HepG2 (cell line): ENCODE results near the gene SNAI3. TPM values are rescaled to one million over a fixed set of nuclear protein-coding genes. Genes with fewer than 3 reads are reported as not detected.

Experiments
- ATAC-seq: fragments of 200-7000 bp; cut with Tn5 transposase; 3 replicates; pipeline ENCODE4 v1.9.1; 2020; ENCODE audit warnings: mild to moderate bottlenecking, moderate library complexity
- BruUV-seq: library from RNA; stranded (reverse); fragments of 400-500 nt; replicated peaks from 2 replicates; lab custom pipeline; 2021; lab: Mats Ljungman, UMichigan
- CTCF ChIA-PET: fragments of 300-600 bp; formaldehyde crosslinking; extraction: SDS; loops from one replicate; lab custom pipeline; 2021; ENCODE audit warnings: low total read pairs, inconsistent platforms, low intra/inter-chr PET ratio; lab: Yijun Ruan, JAX
- POLR2A ChIA-PET: fragments of 350-600 bp; sonication (Branson Sonifier 250); formaldehyde crosslinking; loops from one replicate; lab custom pipeline; 2020; ENCODE audit warnings: antibody characterized with exemption, inconsistent platforms; lab: Yijun Ruan, JAX
- DNase-seq: peaks from one replicate; pipeline ENCODE4 v3.0.0-alpha.2; 2015; ENCODE audit warnings: low spot score
- FAIRE-seq: peaks from 3 replicates; lab custom pipeline; 2011; peaks lifted over from hg19 to GRCh38; lab: Jason Lieb, UNC
- H2AFZ ChIP-seq: one replicate; pipeline ENCODE4 v1.6.1; 2011; ENCODE audit warnings: low read length, inconsistent platforms
- H3K27ac ChIP-seq: fragments of 300-600 bp; 3 replicates; pipeline ENCODE4 v1.8.0; 2011; ENCODE audit warnings: mixed run types, mild to moderate bottlenecking, mixed read lengths, low read length, inconsistent platforms; ENCODE audit not compliant: insufficient read depth; ENCODE audit errors: extremely low read length
- H3K27me3 ChIP-seq, 2 experiments: fragments of 200-600 bp in 1 of 2; 2 replicates in 1 of 2; 3 replicates in 1 of 2; pipeline versions ENCODE4 v1.6.0 to v1.8.0; 2011; ENCODE audit warnings: low read length in 2 of 2, mild to moderate bottlenecking in 2 of 2, moderate library complexity in 2 of 2, inconsistent platforms in 1 of 2; ENCODE audit not compliant: insufficient read depth in 2 of 2, control insufficient read depth in 1 of 2
- H3K36me3 ChIP-seq, 2 experiments: fragments of 200-600 bp in 1 of 2; replicated peaks in 1 of 2; 2 replicates in 1 of 2; 3 replicates in 1 of 2; pipeline versions ENCODE4 v1.5.1 to v1.8.0; 2011; ENCODE audit warnings: low read length in 2 of 2, inconsistent platforms in 1 of 2; ENCODE audit not compliant: insufficient read depth in 2 of 2, control insufficient read depth in 1 of 2
- H3K4me1 ChIP-seq: 2 replicates; pipeline ENCODE4 v1.5.1; 2012; ENCODE audit warnings: low read length, inconsistent platforms; ENCODE audit not compliant: insufficient read depth
- H3K4me2 ChIP-seq: 2 replicates; pipeline ENCODE4 v1.6.0; 2011; ENCODE audit warnings: low read depth, low read length, inconsistent platforms
- H3K4me3 ChIP-seq, 3 experiments: fragments of 200-600 bp in 1 of 3; sonication (generic), shearing (Covaris generic) in 1 of 3; replicated peaks in 1 of 3; 2 replicates each; pipeline ENCODE4 v1.5.1; 2011 to 2016; ENCODE audit warnings: low read length in 3 of 3, inconsistent platforms in 2 of 3, low read depth in 2 of 3, mild to moderate bottlenecking in 2 of 3, control low read depth in 1 of 3, mixed read lengths in 1 of 3; ENCODE audit not compliant: insufficient read depth in 1 of 3
- H3K79me2 ChIP-seq: one replicate; pipeline ENCODE4 v1.6.1; 2011; ENCODE audit warnings: low read length, inconsistent platforms; ENCODE audit not compliant: insufficient read depth
- H3K9ac ChIP-seq: 2 replicates; pipeline ENCODE4 v1.6.0; 2011; ENCODE audit warnings: mild to moderate bottlenecking, low read depth, low read length, inconsistent platforms; ENCODE audit not compliant: insufficient read depth
- H3K9me3 ChIP-seq: 2 replicates; pipeline ENCODE4 v1.5.1; 2012; ENCODE audit warnings: mild to moderate bottlenecking, low read length
- H4K20me1 ChIP-seq: 2 replicates; pipeline ENCODE4 v1.6.0; 2011; ENCODE audit warnings: inconsistent platforms, mild to moderate bottlenecking, low read length, moderate library complexity; ENCODE audit not compliant: insufficient read depth
- KLF15 ChIP-seq: sonication (generic); formaldehyde crosslinking; IDR thresholded peaks from 2 replicates; pipeline ENCODE4 v1.8.1; 2023; ENCODE audit warnings: borderline replicate concordance, mild to moderate bottlenecking, inconsistent platforms, missing genetic modification reagents, mixed read lengths
- MATR3 ChIP-seq: sonication (generic); formaldehyde crosslinking; IDR thresholded peaks from 2 replicates; pipeline ENCODE4 v1.4.0; 2020; ENCODE audit warnings: missing genetic modification reagents
- MEF2D ChIP-seq: sonication (generic); formaldehyde crosslinking; IDR thresholded peaks from 2 replicates; pipeline ENCODE4 v1.5.1; 2020; ENCODE audit warnings: mild to moderate bottlenecking, missing genetic modification reagents
- MLXIP ChIP-seq: sonication (generic); formaldehyde crosslinking; IDR thresholded peaks from 2 replicates; pipeline ENCODE4 v1.9.0; 2021; ENCODE audit warnings: missing genetic modification reagents, borderline replicate concordance
- NRL ChIP-seq: sonication (generic); formaldehyde crosslinking; IDR thresholded peaks from 2 replicates; pipeline ENCODE4 v1.5.0; 2020; ENCODE audit warnings: missing genetic modification reagents, mild to moderate bottlenecking, moderate library complexity, borderline replicate concordance
- POLR2A ChIP-seq, 2 experiments: IDR thresholded peaks; 2 replicates each; pipeline ENCODE4 v1.6.1; 2011; ENCODE audit warnings: low read depth in 2 of 2, low read length in 2 of 2, mild to moderate bottlenecking in 1 of 2, moderate library complexity in 1 of 2; ENCODE audit not compliant: insufficient read depth in 1 of 2
- RBFOX2 ChIP-seq: fragments of 200-400 bp; formaldehyde crosslinking; IDR thresholded peaks from 2 replicates; pipeline ENCODE4 v1.6.1; 2017; ENCODE audit warnings: low read depth, mild to moderate bottlenecking, low read length
- RFX1 ChIP-seq: fragments of 450-650 bp; IDR thresholded peaks from 2 replicates; pipeline ENCODE4 v1.6.1; 2017
- TBL1XR1 ChIP-seq: fragments of 150-350 bp; IDR thresholded peaks from 2 replicates; pipeline ENCODE4 v1.6.1; 2014; ENCODE audit warnings: borderline replicate concordance, low read length; ENCODE audit not compliant: partially characterized antibody
- THAP11 ChIP-seq: IDR thresholded peaks from 2 replicates; pipeline ENCODE4 v1.6.1; 2016; ENCODE audit warnings: missing biosample characterization, missing genetic modification reagents
- THAP8 ChIP-seq: sonication (generic); formaldehyde crosslinking; IDR thresholded peaks from 2 replicates; pipeline ENCODE4 v1.5.1; 2020; ENCODE audit warnings: missing genetic modification reagents, mild to moderate bottlenecking, borderline replicate concordance
- ZC3H13 ChIP-seq: sonication (generic); formaldehyde crosslinking; IDR thresholded peaks from 2 replicates; pipeline ENCODE4 v1.8.1; 2023; ENCODE audit warnings: mild to moderate bottlenecking, missing genetic modification reagents, moderate library complexity
- ZGPAT ChIP-seq: IDR thresholded peaks from 2 replicates; pipeline ENCODE4 v1.6.1; 2016; ENCODE audit warnings: mild to moderate bottlenecking
- ZNF17 ChIP-seq: sonication (generic); formaldehyde crosslinking; IDR thresholded peaks from 2 replicates; pipeline ENCODE4 v1.5.0; 2020; ENCODE audit warnings: mild to moderate bottlenecking, missing genetic modification reagents
- ZNF234 ChIP-seq: sonication (generic); formaldehyde crosslinking; conservative IDR thresholded peaks from 2 replicates; pipeline ENCODE4 v1.5.1; 2020; ENCODE audit warnings: mild to moderate bottlenecking, missing genetic modification reagents
- ZNF329 ChIP-seq: sonication (generic); formaldehyde crosslinking; IDR thresholded peaks from 2 replicates; pipeline ENCODE4 v1.9.0; 2021; ENCODE audit warnings: low read depth, mild to moderate bottlenecking, missing genetic modification reagents
- ZNF713 ChIP-seq: sonication (generic); formaldehyde crosslinking; IDR thresholded peaks from 2 replicates; pipeline ENCODE4 v1.4.0; 2020; ENCODE audit warnings: mild to moderate bottlenecking, missing genetic modification reagents
- ZNF775 ChIP-seq: sonication (generic); formaldehyde crosslinking; IDR thresholded peaks from 2 replicates; pipeline ENCODE4 v1.4.0; 2020; ENCODE audit warnings: missing genetic modification reagents, mild to moderate bottlenecking, moderate library complexity, borderline replicate concordance
- ZNF776 ChIP-seq: sonication (generic); formaldehyde crosslinking; IDR thresholded peaks from 2 replicates; pipeline ENCODE4 v1.4.0; 2020; ENCODE audit warnings: mild to moderate bottlenecking, missing genetic modification reagents
- WGBS: methylation state at CpG from one replicate; pipeline ENCODE4 v1.1.6; 2017; ENCODE audit warnings: low lambda C conversion rate; 5-methylcytosine and 5-hydroxymethylcytosine counted together
- in situ Hi-C: cut with HindIII; loops from 2 replicates; pipeline ENCODE4 v1.10.0; 2017; ENCODE audit warnings: low pct_unique_long_range_greater_than_20kb; ENCODE audit not compliant: extremely low pct_ligation_motif_present
- intact Hi-C: fragments of 100-400 bp; cut with micrococcal nuclease; formaldehyde crosslinking; loops from one replicate; pipeline ENCODE4 v1.10.0; 2022; ENCODE audit not compliant: unreplicated experiment
- polyA plus RNA-seq, 8 experiments: library from polyadenylated mRNA; depleted of rRNA in 3 of 8; stranded (reverse) in 7 of 8; unstranded in 1 of 8; fragments of >200 nt; fragmentation: Illumina TruSeq in 4 of 8; extraction: Trizol in 4 of 8; gene quantifications; 2 replicates each; pipeline versions ENCODE4 v1.2.1 to v1.2.3, GENCODE V29; 2011 to 2016; ENCODE audit warnings: low read depth in 4 of 8, missing spikeins in 1 of 8, mixed read lengths in 1 of 8; ENCODE audit not compliant: insufficient read depth in 1 of 8
- total RNA-seq, 5 experiments: library from RNA; depleted of rRNA; stranded (reverse); fragments of >200 nt; fragmentation: Illumina TruSeq; extraction: Trizol; gene quantifications; 2 replicates each; pipeline ENCODE4 v1.2.3, GENCODE V29; 2016; ENCODE audit warnings: low read depth in 1 of 5
- TF ChIP-seq, protein P1 (sequence below): sonication (generic); formaldehyde crosslinking; IDR thresholded peaks from 2 replicates; pipeline ENCODE4 v1.4.0; 2020; ENCODE audit warnings: mild to moderate bottlenecking, missing genetic modification reagents

The SNAI3 gene
- total and polyA plus RNA-seq, 2 of the 13 experiments (the other 11 are each of a cell fraction or from before 2014, with no cell fraction given), result 0.09 to 0.18 TPM

DNA sequence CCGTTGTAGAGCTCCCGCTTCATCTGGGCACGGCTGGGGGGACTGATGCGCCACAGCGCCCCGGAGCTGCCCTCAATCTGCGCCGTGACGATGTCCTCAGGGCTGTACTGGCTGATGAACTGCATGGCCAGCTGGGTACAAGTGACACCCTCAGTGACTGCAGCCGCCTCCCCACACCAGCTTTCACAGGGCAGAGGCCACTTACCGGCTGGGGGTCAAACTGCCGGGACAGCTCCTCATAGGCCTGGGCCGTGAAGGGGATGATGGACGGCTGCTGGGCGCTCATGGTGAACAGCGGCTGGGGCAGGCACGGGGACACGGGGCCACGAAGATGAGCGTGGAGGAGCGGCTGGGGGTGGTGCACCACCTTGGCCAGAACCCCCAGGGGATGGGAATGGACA, 30.3 kb upstream of the SNAI3 start (continued):
- TF ChIP-seq MLXIP (CRISPR knock-in tag), result no peak
- no peak for TF ChIP-seq MEF2D (CRISPR knock-in tag)
- no peak for TF ChIP-seq RFX1
- TF ChIP-seq MATR3 (CRISPR knock-in tag), result no peak
- no peak for TF ChIP-seq THAP11 (CRISPR knock-in tag)
- no peak for TF ChIP-seq TBL1XR1
- 0 out of 4 replicates have a peak, but pooled peaks of 1 of the 2 experiments have one; percentile 5 for TF ChIP-seq POLR2A (IDR thresholded peaks at IDR 0.05; ENCODE audit: insufficient read depth in 1 of 2, low read depth in 2 of 2, low read length in 2 of 2)
- no peak for TF ChIP-seq ZNF329 (CRISPR knock-in tag)
- TF ChIP-seq ZC3H13 (CRISPR knock-in tag), result 0 out of 2 replicates have a peak, but pooled peaks have one; percentile 48
- TF ChIP-seq KLF15 (CRISPR knock-in tag), result no peak
- TF ChIP-seq ZNF713 (CRISPR knock-in tag), result no peak

DNA sequence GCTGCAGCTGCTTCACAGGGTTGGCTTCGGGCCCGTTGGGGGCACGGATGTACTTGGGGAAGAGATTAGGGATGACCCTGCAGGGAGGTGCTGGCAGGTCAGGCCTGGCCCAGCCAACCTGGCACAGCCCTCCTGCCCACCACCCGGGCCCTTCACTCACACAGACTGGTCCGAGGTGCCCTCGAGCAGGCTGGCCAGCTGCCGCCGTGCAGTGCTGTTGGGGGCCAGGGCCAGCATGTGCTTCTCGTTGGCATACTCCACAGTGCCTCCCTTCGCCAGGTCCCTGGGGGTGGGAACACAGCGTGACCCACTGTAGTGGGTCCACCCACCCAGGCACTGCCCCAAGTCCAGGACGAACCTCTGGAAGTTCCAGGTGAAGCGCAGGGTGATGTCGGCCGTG, 29.9 kb upstream of the SNAI3 start:
- in situ Hi-C loops (no loop called here), intact Hi-C loops (no loop called here)
- H3K4me3 ChIP-seq, result no peak overlapping the region
- CTCF ChIA-PET, result no interaction called here
- WGBS, result 92% methylated on average over 12 of the region's 15 CpGs
- POLR2A ChIA-PET, result no interaction called here
- DNase-seq (no peak), ATAC-seq (no peak), FAIRE-seq (no peak)
- peaks cover 3% of the 10 kb centered on the region for H3K4me1 ChIP-seq
- H2AFZ ChIP-seq, result no peak overlapping the region
- BruUV-seq, result no TSS peak
- H3K36me3 ChIP-seq, result peaks cover 49 to 73% of the 10 kb centered on the region in 2 experiments; a peak in 4 of 5 replicates
- H3K79me2 ChIP-seq, result peaks cover 4% of the 10 kb centered on the region
- H4K20me1 ChIP-seq, result no peaks in the 10 kb centered on the region
- H3K27me3 ChIP-seq, result no peaks in the 10 kb centered on the region
- no peak overlapping the region for H3K4me2 ChIP-seq
- no peak overlapping the region for H3K9ac ChIP-seq
- no peak overlapping the region for H3K27ac ChIP-seq
- H3K9me3 ChIP-seq, result no peaks in the 10 kb centered on the region
- no peak for TF ChIP-seq ZNF776 (CRISPR knock-in tag)
- TF ChIP-seq THAP8, result no peak
- TF ChIP-seq ZNF17 (CRISPR knock-in tag), result no peak
- TF ChIP-seq ZNF234 (CRISPR knock-in tag), result no peak
- no peak for TF ChIP-seq ZNF775 (CRISPR knock-in tag)
- no peak for TF ChIP-seq RBFOX2
- TF ChIP-seq ZGPAT (CRISPR knock-in tag), result no peak
- no peak for TF ChIP-seq NRL (CRISPR knock-in tag)
- 0 out of 4 replicates have a peak, but pooled peaks of 1 of the 2 experiments have one; percentile 9 for TF ChIP-seq POLR2A (IDR thresholded peaks at IDR 0.05; ENCODE audit: insufficient read depth in 1 of 2, low read depth in 2 of 2, low read length in 2 of 2)
- TF ChIP-seq, protein P1, sequence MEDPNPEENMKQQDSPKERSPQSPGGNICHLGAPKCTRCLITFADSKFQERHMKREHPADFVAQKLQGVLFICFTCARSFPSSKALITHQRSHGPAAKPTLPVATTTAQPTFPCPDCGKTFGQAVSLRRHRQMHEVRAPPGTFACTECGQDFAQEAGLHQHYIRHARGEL, result no peak
